ENCODE results near the gene EFCAB13. TPM values are rescaled to one million over a fixed set of nuclear protein-coding genes. Genes with fewer than 3 reads are reported as not detected.

The EFCAB13 gene
- total and polyA plus RNA-seq, 2 of the 4 experiments (the other 2 are of a cell fraction), result 0.77 to 1.4 TPM

- dilution Hi-C loops (cut with HindIII; ENCODE audit: low sequenced_read_pairs, unreplicated experiment), result no loop called here
- TF ChIP-seq USF2 (IDR thresholded peaks at IDR 0.05; ENCODE audit: low read depth, low read length) (no peak), RFX5 (IDR thresholded peaks at IDR 0.05; ENCODE audit: low read depth, low read length) (no peak), NFE2L2 (IDR thresholded peaks at IDR 0.05; ENCODE audit: low read depth, low read length) (no peak), SMC3 (IDR thresholded peaks at IDR 0.05; ENCODE audit: low read depth, low read length) (no peak)
- TF ChIP-seq, protein P1, sequence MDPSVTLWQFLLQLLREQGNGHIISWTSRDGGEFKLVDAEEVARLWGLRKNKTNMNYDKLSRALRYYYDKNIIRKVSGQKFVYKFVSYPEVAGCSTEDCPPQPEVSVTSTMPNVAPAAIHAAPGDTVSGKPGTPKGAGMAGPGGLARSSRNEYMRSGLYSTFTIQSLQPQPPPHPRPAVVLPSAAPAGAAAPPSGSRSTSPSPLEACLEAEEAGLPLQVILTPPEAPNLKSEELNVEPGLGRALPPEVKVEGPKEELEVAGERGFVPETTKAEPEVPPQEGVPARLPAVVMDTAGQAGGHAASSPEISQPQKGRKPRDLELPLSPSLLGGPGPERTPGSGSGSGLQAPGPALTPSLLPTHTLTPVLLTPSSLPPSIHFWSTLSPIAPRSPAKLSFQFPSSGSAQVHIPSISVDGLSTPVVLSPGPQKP (IDR thresholded peaks at IDR 0.05; ENCODE audit: borderline replicate concordance, low read depth, low read length), result no peak
- TF ChIP-seq, protein P2, sequence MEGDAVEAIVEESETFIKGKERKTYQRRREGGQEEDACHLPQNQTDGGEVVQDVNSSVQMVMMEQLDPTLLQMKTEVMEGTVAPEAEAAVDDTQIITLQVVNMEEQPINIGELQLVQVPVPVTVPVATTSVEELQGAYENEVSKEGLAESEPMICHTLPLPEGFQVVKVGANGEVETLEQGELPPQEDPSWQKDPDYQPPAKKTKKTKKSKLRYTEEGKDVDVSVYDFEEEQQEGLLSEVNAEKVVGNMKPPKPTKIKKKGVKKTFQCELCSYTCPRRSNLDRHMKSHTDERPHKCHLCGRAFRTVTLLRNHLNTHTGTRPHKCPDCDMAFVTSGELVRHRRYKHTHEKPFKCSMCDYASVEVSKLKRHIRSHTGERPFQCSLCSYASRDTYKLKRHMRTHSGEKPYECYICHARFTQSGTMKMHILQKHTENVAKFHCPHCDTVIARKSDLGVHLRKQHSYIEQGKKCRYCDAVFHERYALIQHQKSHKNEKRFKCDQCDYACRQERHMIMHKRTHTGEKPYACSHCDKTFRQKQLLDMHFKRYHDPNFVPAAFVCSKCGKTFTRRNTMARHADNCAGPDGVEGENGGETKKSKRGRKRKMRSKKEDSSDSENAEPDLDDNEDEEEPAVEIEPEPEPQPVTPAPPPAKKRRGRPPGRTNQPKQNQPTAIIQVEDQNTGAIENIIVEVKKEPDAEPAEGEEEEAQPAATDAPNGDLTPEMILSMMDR (conservative IDR thresholded peaks at IDR 0.05; ENCODE audit: low read depth, low read length), result no peak
- Histone ChIP-seq H2AK5ac (ENCODE audit: low read depth, low read length) (no peak overlapping the region), H3K36me3 (ENCODE audit: control insufficient read depth, insufficient read depth, low read length) (peaks cover 46% of the 10 kb centered on the region), H2BK5ac (ENCODE audit: low read depth, low read length, poor library complexity, severe bottlenecking) (no peak overlapping the region), H3K9ac (ENCODE audit: low read depth, low read length) (no peak overlapping the region), H3K18ac (ENCODE audit: low read depth, low read length) (no peak overlapping the region), H2AFZ (replicated peaks; ENCODE audit: low read length, poor library complexity) (no peak overlapping the region), H3K4me3 (ENCODE audit: insufficient read depth, low read depth, low read length) (no peak overlapping the region), H4K20me1 (ENCODE audit: insufficient read depth, low read length) (no peaks in the 10 kb centered on the region), H3K56ac (ENCODE audit: extremely low read depth, insufficient read depth, low read length) (no peak overlapping the region), H4K8ac (ENCODE audit: low read depth in 2 of 2, low read length in 2 of 2) (no peak overlapping the region), H2BK15ac (ENCODE audit: low read depth, low read length) (no peak overlapping the region), H3K4ac (ENCODE audit: low read depth, low read length) (no peak overlapping the region), H3K27me3 (ENCODE audit: control insufficient read depth, insufficient read depth, low read length) (no peaks in the 10 kb centered on the region), H3K4me2 (ENCODE audit: low read depth, low read length) (no peak overlapping the region), H4K5ac (ENCODE audit: low read depth, low read length) (no peak overlapping the region), H3K23ac (ENCODE audit: low read depth, low read length) (no peak overlapping the region), H2AK9ac (replicated peaks; ENCODE audit: low read depth, low read length, poor library complexity) (no peak overlapping the region), H3K79me1 (ENCODE audit: low read depth in 1 of 2, low read length in 2 of 2) (peaks cover 0 to 13% of the 10 kb centered on the region in 2 experiments; a peak in 1 of 4 replicates), H2BK120ac (ENCODE audit: low read depth, low read length) (no peak overlapping the region), H4K91ac (ENCODE audit: insufficient read depth, low read depth, low read length) (no peak overlapping the region), H3K14ac (replicated peaks; ENCODE audit: low read depth, low read length) (no peak overlapping the region), H3K9me3 (ENCODE audit: control insufficient read depth, insufficient read depth, low read length) (peaks cover 2% of the 10 kb centered on the region; the same call in 1 of the 2 replicates), H3K9me1 (ENCODE audit: insufficient read depth, low read length) (peaks cover 24% of the 10 kb centered on the region), H2BK20ac (ENCODE audit: low read depth, low read length) (no peak overlapping the region), H3K4me1 (ENCODE audit: control insufficient read depth, insufficient read depth, low read length) (peaks cover 12% of the 10 kb centered on the region), H3K27ac (ENCODE audit: insufficient read depth, low read length) (no peak overlapping the region)
- no peak for DNase-seq
- BruUV-seq (replicated peaks), result no TSS peak
- ChIA-PET CTCF (interaction anchor here (0.6 kb wide), 1 partner anchor 22 kb away, joined by 3 read pairs; no protein-coding TSS in a partner anchor), POLR2A (ENCODE audit: unreplicated experiment) (no interaction called here)
- intact Hi-C loops (cut with micrococcal nuclease), result no loop called here
- ATAC-seq (ENCODE audit: low read depth), result no peak
- WGBS, 2 experiments (ENCODE audit: extremely low coverage in 2 of 2, insufficient read length in 1 of 2), result no CpG with 5 or more reads among the region's 2 CpGs
- in situ Hi-C loops (cut with MboI; ENCODE audit: low sequenced_read_pairs), result no loop called here
Observed at GRCh38 chr17:47301831-47302230, 21.9 kb upstream of the EFCAB13 start.

Data from IMR-90 (cell line).